ENCODE data around the gene EIF2B2.

EIF2B2 gene

GRCh38 chr14:75044752-75045151 is 42.0 kb downstream of the EIF2B2 start:
- no peak for DNase-seq (ENCODE audit: low read depth)

GRCh38 chr14:75046275-75046674 is 43.6 kb downstream of the EIF2B2 start:
- DNase-seq (ENCODE audit: low read depth) = no peak

- DNase-seq (ENCODE audit: low read depth) = no peak
These were observed 44.2 kb downstream of the EIF2B2 start for GRCh38 chr14:75046899-75047298.

- DNase-seq (ENCODE audit: low read depth) = no peak
These were observed 44.8 kb downstream of the EIF2B2 start for GRCh38 chr14:75047506-75047905.

- DNase-seq (ENCODE audit: low read depth) = no peak
These were observed 45.4 kb downstream of the EIF2B2 start for GRCh38 chr14:75048101-75048500.

- DNase-seq (ENCODE audit: low read depth) = no peak
These were observed 46.4 kb downstream of the EIF2B2 start for GRCh38 chr14:75049136-75049535.

- peak; percentile 35 for DNase-seq (ENCODE audit: low read depth)
These were observed 47.0 kb downstream of the EIF2B2 start for GRCh38 chr14:75049731-75050201.

GRCh38 chr14:75050852-75051555 is 48.3 kb downstream of the EIF2B2 start, which contains the start of gene MLH3:
TSS of gene MLH3 (minus strand) at chr14:75051467. CDS start at chr14:75049655, 1,812 bp downstream.
- DNase-seq (ENCODE audit: low read depth) = peak; percentile 55

GRCh38 chr14:75051556-75051899 is 48.8 kb downstream of the EIF2B2 start:
- DNase-seq (ENCODE audit: low read depth) = no peak

- no peak for DNase-seq (ENCODE audit: low read depth)
These were observed 50.9 kb downstream of the EIF2B2 start for GRCh38 chr14:75053396-75054291.

- no peak for DNase-seq (ENCODE audit: low read depth)
These were observed 51.7 kb downstream of the EIF2B2 start for GRCh38 chr14:75054421-75054820.

- no peak for DNase-seq (ENCODE audit: low read depth)
These were observed 56.9 kb downstream of the EIF2B2 start for GRCh38 chr14:75059642-75060041.

- no peak for DNase-seq (ENCODE audit: low read depth)
These were observed 57.7 kb downstream of the EIF2B2 start for GRCh38 chr14:75060420-75060819.
